Breast epithelium (tissue), 3 donors: ENCODE data around the gene FYB1.

ENCODE experiments used
- CTCF ChIP-seq, 3 donors: fragments of 450-650 bp; IDR thresholded peaks; one replicate each; pipeline ENCODE4 v1.5.1; 2016 to 2017; ENCODE audit warnings: antibody characterized with exemption in 3 of 3, mild to moderate bottlenecking in 3 of 3, moderate library complexity in 3 of 3
- POLR2A ChIP-seq: fragments of 450-650 bp; IDR thresholded peaks from one replicate; pipeline ENCODE4 v1.6.1; 2016; ENCODE audit warnings: antibody characterized with exemption, mild to moderate bottlenecking, moderate library complexity

GRCh38 chr5:39207345-39208045, 11.9 kb downstream of the FYB1 start:
- TF ChIP-seq POLR2A = no peak
- no peak for TF ChIP-seq CTCF (IDR thresholded peaks at IDR 0.05)
